Left hindlimb (tissue), 1 donor: ENCODE measurements around the gene CMTM1.
"Not testable (repeated sequence)": the region's sequence is repeated elsewhere in the genome, so short reads cannot be mapped to it uniquely, and the experiment has no call there.

Experiments
- DNase-seq: peaks from one replicate; pipeline ENCODE4 v3.0.0-alpha.2; 2018

The CMTM1 gene

DNA sequence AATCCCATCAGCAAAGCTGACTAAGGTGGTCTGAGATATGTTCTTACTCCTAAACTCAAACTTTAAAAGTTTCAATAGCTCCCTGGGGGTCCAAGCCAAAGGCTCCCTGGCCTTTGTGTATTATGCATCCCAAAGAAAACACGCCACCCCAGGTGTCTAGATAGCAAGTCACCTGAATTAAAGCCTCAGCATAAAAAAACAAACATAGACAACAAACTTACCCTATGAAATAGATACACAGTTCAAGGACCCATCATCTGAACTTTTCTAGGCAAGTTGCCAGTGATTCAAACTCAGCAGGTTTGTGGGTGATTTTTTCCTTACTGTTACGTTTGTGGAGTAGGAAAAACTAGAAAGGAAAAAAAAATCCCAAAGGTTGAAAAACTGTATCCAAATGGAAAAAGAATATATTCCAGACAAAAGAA, 50.8 kb downstream of the CMTM1 start:
- DNase-seq: no peak

DNA sequence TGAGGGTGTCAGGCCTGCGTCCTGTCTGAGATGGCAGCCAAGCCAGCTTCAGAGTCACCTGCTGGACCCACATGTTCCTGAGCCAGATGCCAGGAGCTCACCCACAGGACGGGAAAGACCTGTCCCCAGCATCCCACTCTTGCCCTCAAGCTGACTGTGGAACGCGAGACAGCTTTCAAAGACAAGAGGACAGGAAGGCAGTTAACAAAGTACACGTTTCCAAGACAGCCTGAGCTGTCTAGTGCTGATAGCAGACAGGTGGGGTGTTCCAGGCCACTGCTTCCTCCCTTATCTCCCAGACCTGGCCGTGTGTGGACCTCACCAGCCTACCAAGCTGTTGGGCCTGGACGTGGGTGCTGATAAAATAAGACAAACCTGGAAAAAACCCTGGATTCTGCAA, 51.5 kb downstream of the CMTM1 start:
- no peak for DNase-seq

DNA sequence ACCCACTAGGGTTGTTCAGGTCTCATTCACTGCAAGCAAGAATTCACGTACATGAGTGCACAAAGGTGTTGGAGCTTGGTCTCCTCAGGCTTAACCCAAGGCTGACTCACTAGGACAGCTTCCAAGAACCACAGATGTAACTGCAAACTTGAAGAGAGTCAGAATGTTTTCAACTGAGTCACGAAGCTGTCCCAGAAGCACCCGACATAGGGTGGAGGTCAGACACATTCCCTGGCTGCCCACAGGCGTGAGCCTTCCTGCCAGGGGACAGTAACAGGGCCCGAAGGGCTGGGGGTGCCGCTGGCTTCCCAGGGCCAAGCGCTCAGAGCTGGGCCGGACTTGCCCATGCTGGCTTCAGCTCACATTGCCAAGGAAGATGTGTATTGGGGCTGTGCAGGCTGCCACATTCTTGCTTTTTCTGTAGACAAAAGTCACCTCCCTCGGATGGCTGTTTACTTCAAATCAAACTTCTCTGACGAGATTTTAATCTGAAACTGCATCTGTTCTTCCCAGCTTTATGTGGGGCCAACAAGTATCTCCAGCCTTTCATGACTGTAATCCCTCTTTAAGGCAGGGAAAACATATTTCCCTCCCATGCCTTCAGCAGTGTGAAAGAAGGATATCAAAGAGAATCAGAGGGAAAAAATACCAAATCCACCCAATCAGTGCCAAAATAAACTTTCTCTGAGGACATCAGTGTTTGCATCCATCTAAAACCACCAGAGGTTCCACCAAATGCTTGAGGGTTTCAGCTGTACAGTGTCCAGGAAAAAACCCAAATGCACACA, 52.5 kb downstream of the CMTM1 start:
- no peak for DNase-seq

DNA sequence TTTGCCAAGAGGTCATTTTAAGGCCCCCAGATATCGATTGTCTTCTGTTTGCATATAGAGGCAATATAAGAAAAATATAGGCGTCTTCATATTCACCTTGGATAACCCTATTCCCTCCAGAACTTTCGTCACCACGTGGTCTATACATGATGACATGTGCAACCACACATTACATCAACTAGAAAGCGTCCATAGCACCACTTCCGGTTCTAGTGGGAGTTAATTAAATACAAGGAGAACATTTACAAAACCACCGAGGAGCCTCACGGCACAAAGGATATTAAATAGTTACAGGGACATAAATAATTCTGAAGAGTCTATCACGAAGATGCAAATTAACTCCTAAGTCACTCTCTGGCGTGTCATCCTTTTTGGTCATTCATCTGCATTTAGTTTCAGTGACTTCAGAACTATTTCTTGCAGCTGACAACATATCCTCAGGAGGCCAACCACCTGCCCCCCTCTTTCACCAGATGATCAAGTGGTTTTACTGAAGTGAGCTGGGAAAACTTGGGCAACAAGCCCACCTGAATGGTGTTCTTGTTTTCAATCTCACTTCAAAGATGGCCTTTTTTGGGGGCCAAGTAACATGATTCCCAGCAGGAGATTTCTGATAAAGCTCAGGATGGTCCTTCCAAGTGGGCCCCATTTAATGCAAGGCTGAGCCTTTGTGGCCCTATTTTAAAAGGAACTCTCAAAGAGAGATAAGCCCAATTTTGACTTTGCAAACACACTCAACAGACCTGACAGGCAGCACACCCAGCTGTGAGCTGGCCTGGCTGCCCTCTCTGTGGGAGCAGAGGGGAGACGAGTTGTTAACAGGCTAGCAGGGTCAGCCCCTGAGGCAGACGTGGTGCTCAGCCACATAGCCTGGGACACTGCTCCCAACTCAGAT, 53.5 kb downstream of the CMTM1 start:
- no peak for DNase-seq

DNA sequence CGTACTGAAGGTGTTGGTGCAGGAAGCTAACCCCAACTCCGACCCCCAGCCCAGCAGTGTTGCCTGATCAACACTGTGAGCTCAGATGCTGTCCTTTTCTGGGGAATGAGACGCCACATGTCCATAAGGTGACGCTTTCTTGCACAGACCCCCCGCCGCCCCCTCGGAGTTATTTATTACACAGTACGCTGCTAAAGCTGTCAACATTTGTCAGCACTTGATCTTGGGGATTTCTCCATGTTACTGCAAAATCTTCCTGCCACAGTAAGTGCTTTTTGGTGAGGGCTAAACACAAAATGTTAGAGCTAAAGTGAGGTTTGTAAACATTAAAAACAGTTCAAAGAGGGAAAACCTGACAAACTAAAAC, 54.2 kb downstream of the CMTM1 start:
- no peak for DNase-seq

DNA sequence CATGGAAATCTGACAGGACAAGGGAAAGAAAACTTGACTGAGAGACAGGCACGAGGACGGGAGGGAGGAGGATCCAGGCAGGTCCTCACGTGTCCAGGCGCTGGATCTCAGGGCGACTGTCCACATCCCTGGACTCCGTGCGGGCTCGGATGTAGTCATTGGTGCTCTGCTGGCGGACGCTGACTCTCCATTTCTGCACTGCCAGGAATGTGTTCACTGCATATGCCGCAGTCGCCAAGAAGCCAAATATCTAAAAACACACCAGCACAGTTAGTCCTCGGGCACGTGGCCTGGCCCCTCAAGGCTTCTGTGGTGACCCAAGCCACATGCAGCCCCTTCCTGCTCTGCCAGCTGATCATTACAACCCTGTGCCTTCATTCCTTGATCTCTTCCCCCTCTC, 55.7 kb downstream of the CMTM1 start:
- DNase-seq: no peak

DNA sequence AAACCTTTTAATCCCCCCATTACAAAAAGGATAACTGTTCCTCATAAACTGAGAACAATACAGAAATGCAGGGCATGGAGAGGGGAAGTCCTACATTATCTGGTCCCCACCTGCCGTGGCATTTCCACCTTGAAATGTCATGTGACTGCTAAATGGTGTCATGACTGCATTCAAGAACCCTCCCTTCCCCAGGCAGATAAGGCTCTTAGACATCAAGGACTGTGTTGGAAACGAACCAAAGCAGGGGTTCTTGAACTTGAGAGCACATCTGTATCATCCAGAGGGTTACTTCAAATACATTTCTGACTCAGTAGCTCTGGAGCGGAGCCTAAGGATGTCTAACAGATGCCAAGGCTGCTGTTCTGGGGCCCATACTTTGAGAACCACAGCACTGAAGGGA, 56.6 kb downstream of the CMTM1 start:
- no peak for DNase-seq

DNA sequence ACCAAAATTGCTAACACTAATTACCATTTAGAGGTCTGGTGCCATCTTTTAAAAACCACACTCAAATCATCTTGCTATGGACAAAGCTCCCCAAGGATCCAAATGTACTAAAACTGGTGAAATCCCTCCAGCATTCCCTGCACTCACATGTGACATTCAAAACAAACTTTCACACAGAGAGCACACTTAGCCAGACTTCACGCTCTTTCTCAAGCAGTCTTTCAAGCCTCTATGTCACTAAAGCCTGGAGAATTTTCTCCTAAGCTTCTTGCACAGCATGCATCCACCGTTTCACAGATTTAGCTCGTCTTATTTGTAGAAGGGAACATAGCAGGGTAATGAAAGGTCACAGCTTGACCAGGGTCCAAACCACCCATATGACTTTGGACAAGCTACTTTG, 57.5 kb downstream of the CMTM1 start:
- no peak for DNase-seq

DNA sequence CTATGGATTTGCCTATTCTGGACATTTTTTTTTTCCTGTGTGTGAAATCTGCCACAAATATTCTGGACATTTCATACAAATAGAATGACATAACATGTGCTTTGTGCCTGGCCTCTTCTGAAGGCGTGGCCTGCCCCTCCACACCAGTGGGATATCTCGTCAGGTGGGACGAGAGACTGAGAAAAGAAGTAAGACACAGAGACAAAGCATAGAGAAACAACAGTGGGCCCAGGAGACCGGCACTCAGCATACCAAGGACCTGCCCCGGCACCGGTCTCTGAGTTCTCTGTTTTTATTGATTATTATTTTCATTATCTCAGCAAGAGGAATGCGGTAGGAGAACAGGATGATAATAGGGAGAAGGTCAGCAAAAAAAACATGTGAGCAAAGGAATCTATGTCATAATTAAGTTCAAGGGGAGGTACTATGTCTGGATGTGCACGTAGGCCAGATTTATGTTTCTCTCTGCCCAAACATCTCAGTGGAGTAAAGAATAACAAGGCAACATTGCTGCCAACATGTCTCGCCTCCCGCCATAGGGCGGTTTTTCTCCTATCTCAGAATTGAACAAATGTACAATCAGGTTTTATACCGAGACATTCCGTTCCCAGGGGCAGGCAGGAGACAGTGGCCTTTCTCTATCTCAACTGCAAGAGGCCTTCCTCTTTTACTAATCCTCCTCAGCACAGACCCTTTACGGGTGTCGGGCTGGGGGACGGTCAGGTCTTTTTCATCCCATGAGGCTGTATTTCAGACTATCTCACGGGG, 61.6 kb downstream of the CMTM1 start:
- DNase-seq: not testable (repeated sequence)
